HL-60 (cell line): ENCODE data around the gene TRIM47.

Experiments
- TF ChIP-seq, protein P1 (sequence below): IDR thresholded peaks from 2 replicates; pipeline ENCODE4 v1.6.1; 2012; ENCODE audit warnings: low read depth; ENCODE audit not compliant: insufficient replicate concordance
- TF ChIP-seq, protein P2 (sequence below): IDR thresholded peaks from one replicate; pipeline ENCODE4 v1.5.1; 2011; ENCODE audit warnings: low read length, control low read depth, inconsistent platforms; ENCODE audit not compliant: insufficient read depth

DNA sequence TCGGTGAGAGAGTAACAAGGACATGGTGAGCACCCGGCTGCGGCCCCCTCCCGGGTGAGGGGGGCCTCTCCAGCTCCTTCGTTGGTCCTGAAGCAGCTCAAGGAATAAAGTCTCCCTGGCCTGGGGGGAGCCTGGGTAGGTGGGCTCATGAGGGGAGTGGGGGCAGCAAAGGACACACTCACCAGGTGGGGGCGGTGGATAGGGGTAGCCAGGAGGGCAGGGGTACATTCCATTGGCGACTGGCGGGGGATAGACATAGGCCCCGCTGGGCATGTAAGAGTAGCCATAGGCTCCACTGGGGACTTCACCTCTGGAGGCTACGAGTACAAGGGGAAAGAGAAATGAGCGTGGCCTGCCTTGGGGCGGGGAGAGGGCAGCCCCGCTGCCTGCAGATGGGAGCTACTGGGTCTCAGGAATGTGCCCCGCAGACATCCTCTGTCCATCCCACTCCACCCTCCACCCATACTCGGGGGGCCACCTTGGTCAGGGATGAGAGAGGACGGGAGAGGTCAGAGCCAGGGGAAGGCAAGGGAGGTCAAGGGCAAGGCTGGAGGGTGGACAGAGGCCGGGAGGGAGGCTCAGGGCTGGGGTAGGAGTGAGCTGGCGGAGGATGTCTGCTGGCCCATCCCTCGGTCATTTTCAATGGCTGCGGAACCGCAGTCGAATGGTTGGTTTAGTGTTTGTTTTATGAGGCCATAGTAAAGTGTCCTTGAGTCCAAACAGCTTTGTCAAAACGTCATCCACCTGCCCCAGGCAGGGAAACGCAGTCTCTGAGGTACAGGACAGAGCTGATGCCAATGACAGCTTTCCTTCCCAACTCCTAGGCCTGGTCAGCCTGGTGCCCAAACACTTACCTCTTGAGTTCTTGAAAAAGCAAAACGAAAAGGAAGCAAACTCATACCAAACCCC, 30.5 kb downstream of the TRIM47 start:
- TF ChIP-seq, protein P1, sequence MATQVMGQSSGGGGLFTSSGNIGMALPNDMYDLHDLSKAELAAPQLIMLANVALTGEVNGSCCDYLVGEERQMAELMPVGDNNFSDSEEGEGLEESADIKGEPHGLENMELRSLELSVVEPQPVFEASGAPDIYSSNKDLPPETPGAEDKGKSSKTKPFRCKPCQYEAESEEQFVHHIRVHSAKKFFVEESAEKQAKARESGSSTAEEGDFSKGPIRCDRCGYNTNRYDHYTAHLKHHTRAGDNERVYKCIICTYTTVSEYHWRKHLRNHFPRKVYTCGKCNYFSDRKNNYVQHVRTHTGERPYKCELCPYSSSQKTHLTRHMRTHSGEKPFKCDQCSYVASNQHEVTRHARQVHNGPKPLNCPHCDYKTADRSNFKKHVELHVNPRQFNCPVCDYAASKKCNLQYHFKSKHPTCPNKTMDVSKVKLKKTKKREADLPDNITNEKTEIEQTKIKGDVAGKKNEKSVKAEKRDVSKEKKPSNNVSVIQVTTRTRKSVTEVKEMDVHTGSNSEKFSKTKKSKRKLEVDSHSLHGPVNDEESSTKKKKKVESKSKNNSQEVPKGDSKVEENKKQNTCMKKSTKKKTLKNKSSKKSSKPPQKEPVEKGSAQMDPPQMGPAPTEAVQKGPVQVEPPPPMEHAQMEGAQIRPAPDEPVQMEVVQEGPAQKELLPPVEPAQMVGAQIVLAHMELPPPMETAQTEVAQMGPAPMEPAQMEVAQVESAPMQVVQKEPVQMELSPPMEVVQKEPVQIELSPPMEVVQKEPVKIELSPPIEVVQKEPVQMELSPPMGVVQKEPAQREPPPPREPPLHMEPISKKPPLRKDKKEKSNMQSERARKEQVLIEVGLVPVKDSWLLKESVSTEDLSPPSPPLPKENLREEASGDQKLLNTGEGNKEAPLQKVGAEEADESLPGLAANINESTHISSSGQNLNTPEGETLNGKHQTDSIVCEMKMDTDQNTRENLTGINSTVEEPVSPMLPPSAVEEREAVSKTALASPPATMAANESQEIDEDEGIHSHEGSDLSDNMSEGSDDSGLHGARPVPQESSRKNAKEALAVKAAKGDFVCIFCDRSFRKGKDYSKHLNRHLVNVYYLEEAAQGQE = no peak
- TF ChIP-seq, protein P2, sequence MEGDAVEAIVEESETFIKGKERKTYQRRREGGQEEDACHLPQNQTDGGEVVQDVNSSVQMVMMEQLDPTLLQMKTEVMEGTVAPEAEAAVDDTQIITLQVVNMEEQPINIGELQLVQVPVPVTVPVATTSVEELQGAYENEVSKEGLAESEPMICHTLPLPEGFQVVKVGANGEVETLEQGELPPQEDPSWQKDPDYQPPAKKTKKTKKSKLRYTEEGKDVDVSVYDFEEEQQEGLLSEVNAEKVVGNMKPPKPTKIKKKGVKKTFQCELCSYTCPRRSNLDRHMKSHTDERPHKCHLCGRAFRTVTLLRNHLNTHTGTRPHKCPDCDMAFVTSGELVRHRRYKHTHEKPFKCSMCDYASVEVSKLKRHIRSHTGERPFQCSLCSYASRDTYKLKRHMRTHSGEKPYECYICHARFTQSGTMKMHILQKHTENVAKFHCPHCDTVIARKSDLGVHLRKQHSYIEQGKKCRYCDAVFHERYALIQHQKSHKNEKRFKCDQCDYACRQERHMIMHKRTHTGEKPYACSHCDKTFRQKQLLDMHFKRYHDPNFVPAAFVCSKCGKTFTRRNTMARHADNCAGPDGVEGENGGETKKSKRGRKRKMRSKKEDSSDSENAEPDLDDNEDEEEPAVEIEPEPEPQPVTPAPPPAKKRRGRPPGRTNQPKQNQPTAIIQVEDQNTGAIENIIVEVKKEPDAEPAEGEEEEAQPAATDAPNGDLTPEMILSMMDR = no peak
